Neural cell (in vitro differentiated cells): ENCODE measurements around the gene CXorf58. TPM values are rescaled to one million over a fixed set of nuclear protein-coding genes. Genes with fewer than 3 reads are reported as not detected.

Experiments
- H2AFZ ChIP-seq: fragments of 200-600, 300-800 bp; sonication (generic), shearing (Covaris generic); 2 replicates; pipeline ENCODE4 v1.6.0; 2014; ENCODE audit warnings: low read depth, mild to moderate bottlenecking, antibody characterized with exemption, low read length, moderate library complexity
- H3F3A ChIP-seq: fragments of 200-600 bp; shearing (Covaris generic); 2 replicates; pipeline ENCODE4 v1.6.1; 2016; ENCODE audit warnings: mild to moderate bottlenecking, moderate library complexity, mixed read lengths, antibody characterized with exemption, low read length; ENCODE audit not compliant: insufficient read depth, poor library complexity, severe bottlenecking
- H3K27ac ChIP-seq: fragments of 200-600, 300-800 bp; sonication (generic), shearing (Covaris generic); 2 replicates; pipeline ENCODE4 v1.5.1; 2014; ENCODE audit warnings: mild to moderate bottlenecking, low read length, moderate library complexity
- H3K27me3 ChIP-seq: fragments of 300-800, 200-600 bp; sonication (generic), shearing (Covaris generic); 2 replicates; pipeline ENCODE4 v1.6.0; 2014; ENCODE audit warnings: mild to moderate bottlenecking, low read depth, low read length, moderate library complexity; ENCODE audit not compliant: insufficient read depth
- H3K36me3 ChIP-seq: fragments of 300-800, 200-600 bp; sonication (generic), shearing (Covaris generic); 2 replicates; pipeline ENCODE4 v1.5.1; 2014; ENCODE audit warnings: mild to moderate bottlenecking, antibody characterized with exemption, low read length, moderate library complexity; ENCODE audit not compliant: insufficient read depth
- H3K4me2 ChIP-seq: fragments of 300-800, 200-600 bp; sonication (generic), shearing (Covaris generic); 2 replicates; pipeline ENCODE4 v1.6.0; 2014; ENCODE audit warnings: mild to moderate bottlenecking, low read length
- H3K4me3 ChIP-seq: fragments of 300-800, 200-600 bp; sonication (generic), shearing (Covaris generic); 2 replicates; pipeline ENCODE4 v1.5.1; 2014; ENCODE audit warnings: mild to moderate bottlenecking, low read length, moderate library complexity
- H3K79me2 ChIP-seq: fragments of 200-600 bp; shearing (Covaris generic); replicated peaks from 2 replicates; pipeline ENCODE4 v1.6.0; 2014; ENCODE audit warnings: mild to moderate bottlenecking, low read length, moderate library complexity; ENCODE audit not compliant: insufficient read depth
- H3K9ac ChIP-seq: fragments of 300-800, 200-600 bp; sonication (generic), shearing (Covaris generic); 2 replicates; pipeline ENCODE4 v1.6.1; 2016; ENCODE audit warnings: mild to moderate bottlenecking, low read length, mixed read lengths
- H3K9me2 ChIP-seq: fragments of 200-600 bp; shearing (Covaris generic); 2 replicates; pipeline ENCODE4 v1.6.1; 2016; ENCODE audit warnings: mild to moderate bottlenecking, low read length, mixed read lengths; ENCODE audit not compliant: insufficient read depth
- H3K9me3 ChIP-seq: fragments of 200-600, 300-800 bp; sonication (generic), shearing (Covaris generic); 2 replicates; pipeline ENCODE4 v1.6.1; 2016; ENCODE audit warnings: mild to moderate bottlenecking, mixed run types, low read length, moderate library complexity, mixed read lengths
- H4K20me1 ChIP-seq: fragments of 200-600 bp; shearing (Covaris generic); 2 replicates; pipeline ENCODE4 v1.6.1; 2016; ENCODE audit warnings: mild to moderate bottlenecking, mixed run types; ENCODE audit not compliant: insufficient read depth
- EP300 ChIP-seq: fragments of 450-650 bp; conservative IDR thresholded peaks from 2 replicates; pipeline ENCODE4 v1.6.1; 2014; ENCODE audit warnings: antibody characterized with exemption, mild to moderate bottlenecking, moderate library complexity; ENCODE audit not compliant: poor library complexity, severe bottlenecking
- EZH2 ChIP-seq: fragments of 200-600, 300-800 bp; shearing (Covaris generic), sonication (generic); IDR thresholded peaks from 2 replicates; pipeline ENCODE4 v1.6.1; 2014; ENCODE audit warnings: antibody characterized with exemption, low read length, borderline replicate concordance, mild to moderate bottlenecking; ENCODE audit not compliant: insufficient read depth, poor library complexity, severe bottlenecking
- MXI1 ChIP-seq: fragments of 450-650 bp; conservative IDR thresholded peaks from 2 replicates; pipeline ENCODE4 v1.6.1; 2014; ENCODE audit warnings: antibody characterized with exemption, mild to moderate bottlenecking; ENCODE audit not compliant: poor library complexity, severe bottlenecking
- POLR2AphosphoS5 ChIP-seq: IDR thresholded peaks from 2 replicates; pipeline ENCODE4 v1.6.1; 2012
- RAD21 ChIP-seq: fragments of 450-650 bp; conservative IDR thresholded peaks from 2 replicates; pipeline ENCODE4 v1.6.1; 2014; ENCODE audit warnings: antibody characterized with exemption, mild to moderate bottlenecking, moderate library complexity
- SMC3 ChIP-seq: fragments of 450-650 bp; conservative IDR thresholded peaks from 2 replicates; pipeline ENCODE4 v1.6.1; 2014; ENCODE audit warnings: antibody characterized with exemption, mild to moderate bottlenecking, moderate library complexity; ENCODE audit not compliant: poor library complexity
- TAF1 ChIP-seq: IDR thresholded peaks from 2 replicates; pipeline ENCODE4 v1.6.1; 2012; ENCODE audit warnings: low read depth
- polyA plus RNA-seq: library from polyadenylated mRNA; depleted of rRNA; stranded (reverse); fragments of >200 nt; gene quantifications from 2 replicates; pipeline ENCODE4 v1.2.3, GENCODE V29; 2014
- TF ChIP-seq, protein P1 (sequence below): fragments of 450-650 bp; IDR thresholded peaks from 2 replicates; pipeline ENCODE4 v1.5.1; 2014; ENCODE audit warnings: antibody characterized with exemption, mild to moderate bottlenecking, moderate library complexity; ENCODE audit not compliant: poor library complexity, severe bottlenecking
- TF ChIP-seq, protein P2 (sequence below): IDR thresholded peaks from 2 replicates; pipeline ENCODE4 v1.6.1; 2012; ENCODE audit warnings: borderline replicate concordance

Gene CXorf58
- polyA plus RNA-seq, 1 donor from 2014 or later: 0.14 TPM

DNA sequence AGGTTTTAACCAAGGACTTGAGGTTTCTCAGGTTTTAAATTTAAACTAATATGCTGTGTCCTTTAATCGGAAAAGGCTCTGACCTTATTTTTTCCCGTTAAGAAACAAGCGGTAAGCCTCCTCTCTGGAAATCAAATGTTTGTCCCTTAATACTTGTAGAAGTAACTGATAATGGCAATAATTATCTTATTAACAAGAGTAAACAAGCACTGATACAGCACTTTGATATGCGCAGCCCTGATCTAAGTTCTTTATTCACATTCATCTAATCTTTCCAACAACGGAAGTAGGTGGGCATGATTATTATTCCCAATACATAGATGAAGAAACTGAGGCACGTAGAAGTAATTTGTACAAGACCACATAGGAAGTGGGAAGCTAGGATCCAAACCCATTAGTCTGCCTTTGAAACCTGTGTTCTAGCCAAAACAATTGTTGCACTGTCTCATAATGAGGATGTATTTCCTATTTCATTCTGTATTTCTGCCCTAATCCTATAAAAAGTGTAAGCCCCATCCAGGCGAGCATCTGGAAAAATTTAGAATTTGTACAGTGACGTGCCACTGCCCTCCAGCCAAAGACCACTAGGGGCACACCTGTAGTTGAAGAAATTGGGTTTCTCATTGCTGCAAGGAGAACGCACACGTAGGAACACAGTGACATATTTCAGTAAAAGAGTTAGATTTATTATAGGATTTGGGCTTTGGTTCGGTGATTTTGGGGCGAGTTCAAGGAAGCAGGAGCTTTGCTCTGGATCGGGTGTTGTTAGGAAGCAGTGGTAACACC lies 606 bp downstream of the CXorf58 start:
- H3F3A ChIP-seq: no peaks in the 10 kb centered on the region
- peak overlapping the region; percentile 75 for H3K27ac ChIP-seq
- no peaks in the 10 kb centered on the region for H4K20me1 ChIP-seq
- H3K4me2 ChIP-seq: no peak overlapping the region
- H2AFZ ChIP-seq: no peak overlapping the region
- peak overlapping the region; percentile 77 for H3K4me3 ChIP-seq
- H3K9me2 ChIP-seq: no peaks in the 10 kb centered on the region
- no peak for TF ChIP-seq MXI1
- no peak for TF ChIP-seq RAD21
- TF ChIP-seq SMC3: no peak
- TF ChIP-seq EZH2: no peak
- no peak for TF ChIP-seq TAF1
- TF ChIP-seq, protein P1, sequence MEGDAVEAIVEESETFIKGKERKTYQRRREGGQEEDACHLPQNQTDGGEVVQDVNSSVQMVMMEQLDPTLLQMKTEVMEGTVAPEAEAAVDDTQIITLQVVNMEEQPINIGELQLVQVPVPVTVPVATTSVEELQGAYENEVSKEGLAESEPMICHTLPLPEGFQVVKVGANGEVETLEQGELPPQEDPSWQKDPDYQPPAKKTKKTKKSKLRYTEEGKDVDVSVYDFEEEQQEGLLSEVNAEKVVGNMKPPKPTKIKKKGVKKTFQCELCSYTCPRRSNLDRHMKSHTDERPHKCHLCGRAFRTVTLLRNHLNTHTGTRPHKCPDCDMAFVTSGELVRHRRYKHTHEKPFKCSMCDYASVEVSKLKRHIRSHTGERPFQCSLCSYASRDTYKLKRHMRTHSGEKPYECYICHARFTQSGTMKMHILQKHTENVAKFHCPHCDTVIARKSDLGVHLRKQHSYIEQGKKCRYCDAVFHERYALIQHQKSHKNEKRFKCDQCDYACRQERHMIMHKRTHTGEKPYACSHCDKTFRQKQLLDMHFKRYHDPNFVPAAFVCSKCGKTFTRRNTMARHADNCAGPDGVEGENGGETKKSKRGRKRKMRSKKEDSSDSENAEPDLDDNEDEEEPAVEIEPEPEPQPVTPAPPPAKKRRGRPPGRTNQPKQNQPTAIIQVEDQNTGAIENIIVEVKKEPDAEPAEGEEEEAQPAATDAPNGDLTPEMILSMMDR: no peak
- TF ChIP-seq, protein P2, sequence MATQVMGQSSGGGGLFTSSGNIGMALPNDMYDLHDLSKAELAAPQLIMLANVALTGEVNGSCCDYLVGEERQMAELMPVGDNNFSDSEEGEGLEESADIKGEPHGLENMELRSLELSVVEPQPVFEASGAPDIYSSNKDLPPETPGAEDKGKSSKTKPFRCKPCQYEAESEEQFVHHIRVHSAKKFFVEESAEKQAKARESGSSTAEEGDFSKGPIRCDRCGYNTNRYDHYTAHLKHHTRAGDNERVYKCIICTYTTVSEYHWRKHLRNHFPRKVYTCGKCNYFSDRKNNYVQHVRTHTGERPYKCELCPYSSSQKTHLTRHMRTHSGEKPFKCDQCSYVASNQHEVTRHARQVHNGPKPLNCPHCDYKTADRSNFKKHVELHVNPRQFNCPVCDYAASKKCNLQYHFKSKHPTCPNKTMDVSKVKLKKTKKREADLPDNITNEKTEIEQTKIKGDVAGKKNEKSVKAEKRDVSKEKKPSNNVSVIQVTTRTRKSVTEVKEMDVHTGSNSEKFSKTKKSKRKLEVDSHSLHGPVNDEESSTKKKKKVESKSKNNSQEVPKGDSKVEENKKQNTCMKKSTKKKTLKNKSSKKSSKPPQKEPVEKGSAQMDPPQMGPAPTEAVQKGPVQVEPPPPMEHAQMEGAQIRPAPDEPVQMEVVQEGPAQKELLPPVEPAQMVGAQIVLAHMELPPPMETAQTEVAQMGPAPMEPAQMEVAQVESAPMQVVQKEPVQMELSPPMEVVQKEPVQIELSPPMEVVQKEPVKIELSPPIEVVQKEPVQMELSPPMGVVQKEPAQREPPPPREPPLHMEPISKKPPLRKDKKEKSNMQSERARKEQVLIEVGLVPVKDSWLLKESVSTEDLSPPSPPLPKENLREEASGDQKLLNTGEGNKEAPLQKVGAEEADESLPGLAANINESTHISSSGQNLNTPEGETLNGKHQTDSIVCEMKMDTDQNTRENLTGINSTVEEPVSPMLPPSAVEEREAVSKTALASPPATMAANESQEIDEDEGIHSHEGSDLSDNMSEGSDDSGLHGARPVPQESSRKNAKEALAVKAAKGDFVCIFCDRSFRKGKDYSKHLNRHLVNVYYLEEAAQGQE: no peak
- TF ChIP-seq EP300: no peak
- TF ChIP-seq POLR2AphosphoS5: no peak
- no peaks in the 10 kb centered on the region for H3K36me3 ChIP-seq
- H3K27me3 ChIP-seq: no peaks in the 10 kb centered on the region
- no peaks in the 10 kb centered on the region for H3K79me2 ChIP-seq
- no peaks in the 10 kb centered on the region for H3K9me3 ChIP-seq
- peak overlapping the region; percentile 51 for H3K9ac ChIP-seq

DNA sequence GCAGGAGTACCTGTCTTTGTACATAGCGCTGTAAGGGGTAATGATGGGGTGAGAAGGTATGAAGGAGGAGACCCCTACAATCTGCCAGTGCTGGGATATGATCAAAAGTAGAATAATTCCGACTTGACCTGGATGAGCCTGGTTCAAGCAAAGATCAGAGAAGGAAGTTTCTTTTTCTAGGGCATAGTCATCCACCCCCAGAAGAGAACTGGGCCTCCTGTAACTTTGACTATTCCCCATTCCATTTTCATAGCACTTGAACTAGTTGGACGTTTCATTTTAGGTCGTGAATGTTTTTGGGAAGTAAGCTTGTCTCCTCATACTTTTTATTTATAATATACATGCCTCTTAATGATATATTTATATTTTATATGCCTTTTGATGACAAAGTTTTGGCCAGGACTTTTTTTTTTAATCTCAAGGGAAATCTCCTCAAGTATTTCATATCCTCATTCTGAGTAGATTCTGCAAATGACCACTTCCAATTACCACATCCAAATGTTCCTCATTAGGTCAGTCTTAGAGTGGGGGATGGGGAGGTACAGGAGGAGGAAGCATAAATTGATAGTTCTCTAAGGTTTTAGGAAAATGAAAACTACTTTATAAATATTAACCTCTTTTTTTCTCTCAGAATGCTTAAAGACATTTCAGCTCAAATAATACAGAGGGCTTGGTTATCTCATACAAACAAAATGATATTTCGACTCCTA lies 3.5 kb downstream of the CXorf58 start:
- no peaks in the 10 kb centered on the region for H3F3A ChIP-seq
- no peaks in the 10 kb centered on the region for H3K9me3 ChIP-seq
- no peak overlapping the region for H3K4me2 ChIP-seq
- H3K4me3 ChIP-seq: no peak overlapping the region
- no peaks in the 10 kb centered on the region for H3K36me3 ChIP-seq
- H3K9ac ChIP-seq: no peak overlapping the region
- TF ChIP-seq EP300: no peak
- H3K79me2 ChIP-seq: no peaks in the 10 kb centered on the region
- no peak overlapping the region for H2AFZ ChIP-seq
- no peaks in the 10 kb centered on the region for H3K9me2 ChIP-seq
- no peaks in the 10 kb centered on the region for H3K27me3 ChIP-seq
- no peak overlapping the region for H3K27ac ChIP-seq
- no peaks in the 10 kb centered on the region for H4K20me1 ChIP-seq
